GM23338 (cell line): ENCODE results near the gene CYP19A1. TPM values are rescaled to one million over a fixed set of nuclear protein-coding genes. Genes with fewer than 3 reads are reported as not detected.

ENCODE experiments used
- ATAC-seq: fragments of 200-7000 bp; cut with Tn5 transposase; 3 replicates; pipeline ENCODE4 v1.9.1; 2020
- DNase-seq: peaks from one replicate; pipeline ENCODE4 v3.0.0-alpha.2; 2015; ENCODE audit warnings: low spot score
- H2AFZ ChIP-seq: fragments of 200-600 bp; sonication (generic); 2 replicates; pipeline ENCODE4 v1.8.0; 2016; ENCODE audit warnings: antibody characterized with exemption, mild to moderate bottlenecking, moderate library complexity
- H3F3A ChIP-seq: fragments of 200-600 bp; sonication (generic); replicated peaks from 2 replicates; pipeline ENCODE4 v1.8.0; 2017; ENCODE audit warnings: antibody characterized with exemption, mixed run types, low read depth
- H3K27ac ChIP-seq: fragments of 200-600 bp; sonication (generic); 2 replicates; pipeline ENCODE4 v1.6.1; 2016; ENCODE audit warnings: low read depth
- H3K27me3 ChIP-seq: fragments of 200-600 bp; sonication (generic); 2 replicates; pipeline ENCODE4 v1.8.0; 2016; ENCODE audit warnings: mild to moderate bottlenecking, mixed run types, moderate library complexity; ENCODE audit not compliant: insufficient read depth
- H3K36me3 ChIP-seq: fragments of 200-600 bp; sonication (generic); 2 replicates; pipeline ENCODE4 v1.8.0; 2016; ENCODE audit warnings: mild to moderate bottlenecking; ENCODE audit not compliant: insufficient read depth
- H3K4me1 ChIP-seq: fragments of 200-600 bp; sonication (generic); 2 replicates; pipeline ENCODE4 v1.8.0; 2016; ENCODE audit warnings: mild to moderate bottlenecking, moderate library complexity; ENCODE audit not compliant: insufficient read depth
- H3K4me2 ChIP-seq: fragments of 200-600 bp; sonication (generic); 2 replicates; pipeline ENCODE4 v1.7.1; 2017; ENCODE audit warnings: mixed run types
- H3K4me3 ChIP-seq: fragments of 200-600 bp; sonication (generic); 2 replicates; pipeline ENCODE4 v1.6.1; 2016; ENCODE audit warnings: mixed run types
- H3K79me2 ChIP-seq: fragments of 200-600 bp; sonication (generic); replicated peaks from 2 replicates; pipeline ENCODE4 v1.8.0; 2017; ENCODE audit warnings: mild to moderate bottlenecking; ENCODE audit not compliant: insufficient read depth
- H3K9me2 ChIP-seq: fragments of 200-600 bp; sonication (generic); 2 replicates; pipeline ENCODE4 v1.8.0; 2017; ENCODE audit not compliant: insufficient read depth
- H4K20me1 ChIP-seq: fragments of 200-600 bp; sonication (generic); replicated peaks from 2 replicates; pipeline ENCODE4 v1.8.0; 2017; ENCODE audit warnings: mild to moderate bottlenecking; ENCODE audit not compliant: insufficient read depth
- H3K27ac Mint-ChIP-seq: 2 replicates; pipeline ENCODE4 v1.8.0; 2020; ENCODE audit warnings: inconsistent platforms, mild to moderate bottlenecking, moderate library complexity, mixed read lengths
- H3K27me3 Mint-ChIP-seq: 3 replicates; pipeline ENCODE4 v1.8.0; 2022; ENCODE audit warnings: low read depth, mild to moderate bottlenecking, moderate library complexity, mixed read lengths, inconsistent platforms; ENCODE audit not compliant: insufficient read depth, poor library complexity
- H3K36me3 Mint-ChIP-seq: 3 replicates; pipeline ENCODE4 v1.8.0; 2021; ENCODE audit warnings: low read depth, mild to moderate bottlenecking, inconsistent platforms, moderate library complexity, mixed read lengths
- H3K4me1 Mint-ChIP-seq: 3 replicates; pipeline ENCODE4 v1.8.0; 2020; ENCODE audit warnings: mild to moderate bottlenecking, inconsistent platforms, mixed read lengths
- H3K4me3 Mint-ChIP-seq: 3 replicates; pipeline ENCODE4 v1.8.0; 2021; ENCODE audit warnings: moderate library complexity, mild to moderate bottlenecking, inconsistent platforms, mixed read lengths
- H3K9me3 Mint-ChIP-seq: 3 replicates; pipeline ENCODE4 v1.8.0; 2020; ENCODE audit warnings: moderate library complexity, mild to moderate bottlenecking, inconsistent platforms, mixed read lengths
- CREB1 ChIP-seq: fragments of 250-450 bp; sonication (Bioruptor Pico); IDR thresholded peaks from 2 replicates; pipeline ENCODE4 v1.5.0; 2020; ENCODE audit warnings: low read depth, mild to moderate bottlenecking, moderate library complexity
- EZH2 ChIP-seq: fragments of 200-600 bp; sonication (generic); IDR thresholded peaks from one replicate; pipeline ENCODE4 v1.8.0; 2017; ENCODE audit warnings: antibody characterized with exemption, mild to moderate bottlenecking, low read depth; ENCODE audit not compliant: unreplicated experiment
- EZH2phosphoT487 ChIP-seq: fragments of 200-600 bp; sonication (generic); IDR thresholded peaks from one replicate; pipeline ENCODE4 v1.8.1; 2018; ENCODE audit warnings: antibody characterized with exemption; ENCODE audit not compliant: unreplicated experiment
- JUNB ChIP-seq: IDR thresholded peaks from one replicate; pipeline ENCODE4 v1.6.1; 2016; ENCODE audit warnings: antibody characterized with exemption; ENCODE audit not compliant: unreplicated experiment
- NANOG ChIP-seq: IDR thresholded peaks from 2 replicates; pipeline ENCODE4 v1.6.1; 2016; ENCODE audit warnings: antibody characterized with exemption, borderline replicate concordance
- POLR2AphosphoS5 ChIP-seq: IDR thresholded peaks from 2 replicates; pipeline ENCODE4 v1.6.1; 2016; ENCODE audit warnings: antibody characterized with exemption, low read depth
- STAT1 ChIP-seq: IDR thresholded peaks from one replicate; pipeline ENCODE4 v1.6.1; 2016; ENCODE audit warnings: antibody characterized with exemption; ENCODE audit not compliant: unreplicated experiment
- ZNF114 ChIP-seq: fragments of 250-450 bp; sonication (Bioruptor Pico); IDR thresholded peaks from 2 replicates; pipeline ENCODE4 v1.5.0; 2020; ENCODE audit warnings: mild to moderate bottlenecking, moderate library complexity
- ZNF331 ChIP-seq: fragments of 250-450 bp; sonication (Bioruptor Pico); IDR thresholded peaks from 2 replicates; pipeline ENCODE4 v1.5.0; 2020; ENCODE audit warnings: low read depth, mild to moderate bottlenecking, moderate library complexity
- polyA plus RNA-seq: library from polyadenylated mRNA; unstranded; fragments of >200 nt; fragmentation: Nextera tagmentation; extraction: Ambion mirVana; gene quantifications from 2 replicates; pipeline ENCODE4 v1.2.1, GENCODE V29; 2016
- total RNA-seq: library from RNA; depleted of rRNA; stranded (reverse); fragments of >200 nt; shearing (Covaris generic); gene quantifications from 2 replicates; pipeline ENCODE4 v1.2.3, GENCODE V29; 2014
- TF ChIP-seq, protein P1 (sequence below): IDR thresholded peaks from 2 replicates; pipeline ENCODE4 v1.6.1; 2016; ENCODE audit warnings: antibody characterized with exemption
- TF ChIP-seq, protein P2 (sequence below): IDR thresholded peaks from one replicate; pipeline ENCODE4 v1.6.1; 2018; ENCODE audit warnings: antibody characterized with exemption; ENCODE audit not compliant: unreplicated experiment
- TF ChIP-seq, protein P3 (sequence below), 2 experiments: fragments of 200-600 bp in 1 of 2; sonication (generic) in 1 of 2; conservative IDR thresholded peaks; 2 replicates each; pipeline versions ENCODE4 v1.5.1 to v1.6.1; 2016 to 2017; ENCODE audit warnings: antibody characterized with exemption in 2 of 2, low read depth in 2 of 2, mild to moderate bottlenecking in 2 of 2, moderate library complexity in 1 of 2

Gene CYP19A1
- total and polyA plus RNA-seq, 2 experiments from 2014 or later = 0.42 TPM; not detected in 1

DNA sequence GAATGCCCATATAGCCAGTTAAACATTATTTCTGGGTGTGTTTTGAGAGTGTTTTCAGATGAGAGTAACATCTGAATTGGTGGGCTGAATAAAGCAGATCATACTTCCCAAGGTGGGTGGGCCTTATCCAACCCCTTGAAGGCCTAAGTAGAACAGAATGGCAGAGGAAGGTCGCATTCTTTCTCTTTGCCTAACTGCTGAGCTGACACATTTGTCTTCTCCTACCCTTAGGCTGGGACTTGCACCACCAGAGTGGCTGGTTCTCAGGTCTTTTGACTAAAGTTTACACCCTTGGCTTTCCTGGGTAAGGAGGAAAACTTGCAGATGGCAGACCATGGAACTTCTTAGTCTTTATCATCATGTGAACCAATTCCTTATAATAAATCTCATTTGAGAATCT lies 157.9 kb downstream of the CYP19A1 start:
- Mint-ChIP-seq H3K27me3 (peaks cover 1% of the 10 kb centered on the region), H3K9me3 (no peaks in the 10 kb centered on the region; the same call in 2 of the 3 replicates), H3K4me3 (no peak overlapping the region), H3K36me3 (no peaks in the 10 kb centered on the region), H3K4me1 (no peaks in the 10 kb centered on the region), H3K27ac (no peak overlapping the region)
- no peaks in the 10 kb centered on the region for H3K27me3 ChIP-seq
- no peak overlapping the region for H3K4me2 ChIP-seq
- no peak overlapping the region for H3K4me3 ChIP-seq
- H3K79me2 ChIP-seq = no peaks in the 10 kb centered on the region
- DNase-seq = no peak
- no peak overlapping the region for H2AFZ ChIP-seq
- H3K27ac ChIP-seq = no peak overlapping the region
- no peak for TF ChIP-seq POLR2AphosphoS5
- no peak for TF ChIP-seq STAT1
- TF ChIP-seq, protein P1, sequence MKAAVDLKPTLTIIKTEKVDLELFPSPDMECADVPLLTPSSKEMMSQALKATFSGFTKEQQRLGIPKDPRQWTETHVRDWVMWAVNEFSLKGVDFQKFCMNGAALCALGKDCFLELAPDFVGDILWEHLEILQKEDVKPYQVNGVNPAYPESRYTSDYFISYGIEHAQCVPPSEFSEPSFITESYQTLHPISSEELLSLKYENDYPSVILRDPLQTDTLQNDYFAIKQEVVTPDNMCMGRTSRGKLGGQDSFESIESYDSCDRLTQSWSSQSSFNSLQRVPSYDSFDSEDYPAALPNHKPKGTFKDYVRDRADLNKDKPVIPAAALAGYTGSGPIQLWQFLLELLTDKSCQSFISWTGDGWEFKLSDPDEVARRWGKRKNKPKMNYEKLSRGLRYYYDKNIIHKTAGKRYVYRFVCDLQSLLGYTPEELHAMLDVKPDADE = no peak
- TF ChIP-seq, protein P2, sequence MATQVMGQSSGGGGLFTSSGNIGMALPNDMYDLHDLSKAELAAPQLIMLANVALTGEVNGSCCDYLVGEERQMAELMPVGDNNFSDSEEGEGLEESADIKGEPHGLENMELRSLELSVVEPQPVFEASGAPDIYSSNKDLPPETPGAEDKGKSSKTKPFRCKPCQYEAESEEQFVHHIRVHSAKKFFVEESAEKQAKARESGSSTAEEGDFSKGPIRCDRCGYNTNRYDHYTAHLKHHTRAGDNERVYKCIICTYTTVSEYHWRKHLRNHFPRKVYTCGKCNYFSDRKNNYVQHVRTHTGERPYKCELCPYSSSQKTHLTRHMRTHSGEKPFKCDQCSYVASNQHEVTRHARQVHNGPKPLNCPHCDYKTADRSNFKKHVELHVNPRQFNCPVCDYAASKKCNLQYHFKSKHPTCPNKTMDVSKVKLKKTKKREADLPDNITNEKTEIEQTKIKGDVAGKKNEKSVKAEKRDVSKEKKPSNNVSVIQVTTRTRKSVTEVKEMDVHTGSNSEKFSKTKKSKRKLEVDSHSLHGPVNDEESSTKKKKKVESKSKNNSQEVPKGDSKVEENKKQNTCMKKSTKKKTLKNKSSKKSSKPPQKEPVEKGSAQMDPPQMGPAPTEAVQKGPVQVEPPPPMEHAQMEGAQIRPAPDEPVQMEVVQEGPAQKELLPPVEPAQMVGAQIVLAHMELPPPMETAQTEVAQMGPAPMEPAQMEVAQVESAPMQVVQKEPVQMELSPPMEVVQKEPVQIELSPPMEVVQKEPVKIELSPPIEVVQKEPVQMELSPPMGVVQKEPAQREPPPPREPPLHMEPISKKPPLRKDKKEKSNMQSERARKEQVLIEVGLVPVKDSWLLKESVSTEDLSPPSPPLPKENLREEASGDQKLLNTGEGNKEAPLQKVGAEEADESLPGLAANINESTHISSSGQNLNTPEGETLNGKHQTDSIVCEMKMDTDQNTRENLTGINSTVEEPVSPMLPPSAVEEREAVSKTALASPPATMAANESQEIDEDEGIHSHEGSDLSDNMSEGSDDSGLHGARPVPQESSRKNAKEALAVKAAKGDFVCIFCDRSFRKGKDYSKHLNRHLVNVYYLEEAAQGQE = no peak
- no peak for TF ChIP-seq NANOG
- TF ChIP-seq ZNF331 (CRISPR knock-in tag) = no peak
- no peak for TF ChIP-seq EZH2
- no peak for TF ChIP-seq JUNB
- TF ChIP-seq ZNF114 (CRISPR knock-in tag) = no peak
- no peak for TF ChIP-seq EZH2phosphoT487
- no peaks in the 10 kb centered on the region for H3K9me2 ChIP-seq
- no peaks in the 10 kb centered on the region for H3K4me1 ChIP-seq
- no peaks in the 10 kb centered on the region for H4K20me1 ChIP-seq
- ATAC-seq = no peak
- no peaks in the 10 kb centered on the region for H3K36me3 ChIP-seq
- H3F3A ChIP-seq = no peaks in the 10 kb centered on the region

DNA sequence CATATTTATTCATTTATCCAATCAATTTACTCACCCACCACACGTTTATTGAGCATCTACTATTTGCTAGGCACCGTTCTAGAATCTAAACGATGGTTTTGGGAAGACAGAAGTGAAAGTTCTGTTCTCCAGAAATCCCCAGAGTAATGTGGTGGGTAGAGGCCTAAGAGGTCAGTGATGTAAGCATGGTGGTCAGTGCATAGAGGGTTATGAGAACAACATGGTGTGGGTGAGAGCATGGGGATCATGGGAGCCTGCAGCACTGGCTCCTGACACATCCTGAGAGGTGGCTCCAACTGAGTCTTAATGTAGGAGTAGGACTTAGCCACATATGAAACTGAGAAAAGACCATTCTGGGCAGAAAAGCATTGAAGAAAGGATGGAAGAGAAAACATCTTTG lies 158.4 kb downstream of the CYP19A1 start:
- Histone ChIP-seq H3K9me2 (no peaks in the 10 kb centered on the region), H3K27ac (no peak overlapping the region), H3K4me1 (no peaks in the 10 kb centered on the region), H3K36me3 (no peaks in the 10 kb centered on the region), H4K20me1 (no peaks in the 10 kb centered on the region), H3K4me3 (no peak overlapping the region), H3K4me2 (no peak overlapping the region), H3K79me2 (no peaks in the 10 kb centered on the region), H2AFZ (no peak overlapping the region), H3K27me3 (no peaks in the 10 kb centered on the region), H3F3A (no peaks in the 10 kb centered on the region)
- no peak for ATAC-seq
- Mint-ChIP-seq H3K4me1 (no peaks in the 10 kb centered on the region), H3K9me3 (no peaks in the 10 kb centered on the region; the same call in 2 of the 3 replicates), H3K27ac (no peak overlapping the region), H3K4me3 (no peak overlapping the region), H3K27me3 (peaks cover 1% of the 10 kb centered on the region), H3K36me3 (no peaks in the 10 kb centered on the region)
- no peak for DNase-seq
- TF ChIP-seq ZNF331 (CRISPR knock-in tag) (no peak), POLR2AphosphoS5 (no peak), STAT1 (no peak), CREB1 (no peak), ZNF114 (CRISPR knock-in tag) (no peak), EZH2phosphoT487 (no peak), EZH2 (no peak), JUNB (no peak), NANOG (no peak)
- TF ChIP-seq, protein P3, sequence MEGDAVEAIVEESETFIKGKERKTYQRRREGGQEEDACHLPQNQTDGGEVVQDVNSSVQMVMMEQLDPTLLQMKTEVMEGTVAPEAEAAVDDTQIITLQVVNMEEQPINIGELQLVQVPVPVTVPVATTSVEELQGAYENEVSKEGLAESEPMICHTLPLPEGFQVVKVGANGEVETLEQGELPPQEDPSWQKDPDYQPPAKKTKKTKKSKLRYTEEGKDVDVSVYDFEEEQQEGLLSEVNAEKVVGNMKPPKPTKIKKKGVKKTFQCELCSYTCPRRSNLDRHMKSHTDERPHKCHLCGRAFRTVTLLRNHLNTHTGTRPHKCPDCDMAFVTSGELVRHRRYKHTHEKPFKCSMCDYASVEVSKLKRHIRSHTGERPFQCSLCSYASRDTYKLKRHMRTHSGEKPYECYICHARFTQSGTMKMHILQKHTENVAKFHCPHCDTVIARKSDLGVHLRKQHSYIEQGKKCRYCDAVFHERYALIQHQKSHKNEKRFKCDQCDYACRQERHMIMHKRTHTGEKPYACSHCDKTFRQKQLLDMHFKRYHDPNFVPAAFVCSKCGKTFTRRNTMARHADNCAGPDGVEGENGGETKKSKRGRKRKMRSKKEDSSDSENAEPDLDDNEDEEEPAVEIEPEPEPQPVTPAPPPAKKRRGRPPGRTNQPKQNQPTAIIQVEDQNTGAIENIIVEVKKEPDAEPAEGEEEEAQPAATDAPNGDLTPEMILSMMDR (conservative IDR thresholded peaks at IDR 0.05; ENCODE audit: low read depth in 2 of 2) = no peak
- TF ChIP-seq, protein P2 = no peak
